Panc1 (cell line): Measurements from ENCODE around the gene CALB2. TPM values are rescaled to one million over a fixed set of nuclear protein-coding genes. Genes with fewer than 3 reads are reported as not detected.

Source experiments
- ATAC-seq: fragments of 200-7000 bp; cut with Tn5 transposase; 2 replicates; pipeline ENCODE4 v1.9.1; 2020; ENCODE audit warnings: mild to moderate bottlenecking, moderate library complexity
- BruUV-seq: library from RNA; stranded (reverse); fragments of 400-500 nt; replicated peaks from 2 replicates; lab custom pipeline; 2021; lab: Mats Ljungman, UMichigan
- CTCF ChIA-PET: fragments of 300-600 bp; sonication (Branson Sonifier 250); formaldehyde crosslinking; loops from one replicate; lab custom pipeline; 2022; ENCODE audit warnings: antibody characterized with exemption; lab: Charles Lee
- POLR2A ChIA-PET: fragments of 300-600 bp; sonication (Branson Sonifier 250); formaldehyde crosslinking; loops from one replicate; lab custom pipeline; 2022; ENCODE audit warnings: antibody characterized with exemption; lab: Charles Lee
- DNase-seq: peaks from one replicate; pipeline ENCODE4 v3.0.0-alpha.2; 2010; ENCODE audit warnings: low read depth, low spot score
- H3K27ac ChIP-seq: 2 replicates; pipeline ENCODE4 v1.5.1; 2011; ENCODE audit warnings: mild to moderate bottlenecking, low read length, inconsistent platforms
- H3K27me3 ChIP-seq: fragments of 200-500 bp; sonication (Bioruptor generic); 2 replicates; pipeline ENCODE4 v1.6.0; 2014; ENCODE audit warnings: low read length, inconsistent platforms; ENCODE audit not compliant: control insufficient read depth, insufficient read depth
- H3K36me3 ChIP-seq: fragments of 200-500 bp; sonication (Bioruptor generic); 2 replicates; pipeline ENCODE4 v1.5.1; 2014; ENCODE audit warnings: inconsistent platforms, mild to moderate bottlenecking, low read length, moderate library complexity; ENCODE audit not compliant: control insufficient read depth, insufficient read depth
- H3K4me1 ChIP-seq: 2 replicates; pipeline ENCODE4 v1.5.1; 2011; ENCODE audit warnings: inconsistent platforms, mild to moderate bottlenecking, low read length, moderate library complexity; ENCODE audit not compliant: control insufficient read depth, insufficient read depth
- H3K4me3 ChIP-seq, 2 experiments: 2 replicates each; pipeline ENCODE4 v1.5.1; 2011 to 2012; ENCODE audit warnings: low read depth in 2 of 2, low read length in 2 of 2, mild to moderate bottlenecking in 2 of 2, inconsistent platforms in 1 of 2, moderate library complexity in 1 of 2
- H3K9me3 ChIP-seq: fragments of 200-500 bp; sonication (Bioruptor generic); 2 replicates; pipeline ENCODE4 v1.5.1; 2014; ENCODE audit warnings: low read depth, mild to moderate bottlenecking, inconsistent platforms, low read length, moderate library complexity; ENCODE audit not compliant: control insufficient read depth, insufficient read depth
- POLR2AphosphoS5 ChIP-seq: IDR thresholded peaks from 2 replicates; pipeline ENCODE4 v1.6.1; 2012; ENCODE audit warnings: mild to moderate bottlenecking, low read depth, low read length, moderate library complexity
- SIN3A ChIP-seq: IDR thresholded peaks from 2 replicates; pipeline ENCODE4 v1.6.1; 2012; ENCODE audit warnings: low read depth, mild to moderate bottlenecking, low read length, moderate library complexity, borderline replicate concordance; ENCODE audit not compliant: insufficient read depth
- TCF7L2 ChIP-seq: IDR thresholded peaks from 2 replicates; pipeline ENCODE4 v1.6.1; 2011; ENCODE audit warnings: mild to moderate bottlenecking, low read depth, low read length, inconsistent platforms
- in situ Hi-C: cut with HindIII; loops from 2 replicates; pipeline ENCODE4 v1.10.0; 2016; ENCODE audit warnings: low sequenced_read_pairs, low pct_unique_long_range_greater_than_20kb
- intact Hi-C: fragments of 100-400 bp; cut with micrococcal nuclease; formaldehyde crosslinking; loops from one replicate; pipeline ENCODE4 v1.10.0; 2022; ENCODE audit not compliant: unreplicated experiment
- total RNA-seq: library from RNA; stranded (reverse); gene quantifications from one replicate; pipeline ENCODE4 v1.2.1, GENCODE V29; 2021; ENCODE audit not compliant: unreplicated experiment
- TF ChIP-seq, protein P1 (sequence below): fragments of 450-650 bp; IDR thresholded peaks from 2 replicates; pipeline ENCODE4 v1.5.1; 2017; ENCODE audit warnings: mild to moderate bottlenecking
- TF ChIP-seq, protein P2 (sequence below), 2 experiments: IDR thresholded peaks; 2 replicates each; pipeline ENCODE4 v1.6.1; 2011 to 2012; ENCODE audit warnings: low read depth in 2 of 2, control low read depth in 1 of 2, low read length in 1 of 2, mild to moderate bottlenecking in 1 of 2, moderate library complexity in 1 of 2; ENCODE audit not compliant: insufficient read depth in 1 of 2

CALB2 gene
- total RNA-seq, 1 experiment from 2014 or later: 0.59 TPM

DNA sequence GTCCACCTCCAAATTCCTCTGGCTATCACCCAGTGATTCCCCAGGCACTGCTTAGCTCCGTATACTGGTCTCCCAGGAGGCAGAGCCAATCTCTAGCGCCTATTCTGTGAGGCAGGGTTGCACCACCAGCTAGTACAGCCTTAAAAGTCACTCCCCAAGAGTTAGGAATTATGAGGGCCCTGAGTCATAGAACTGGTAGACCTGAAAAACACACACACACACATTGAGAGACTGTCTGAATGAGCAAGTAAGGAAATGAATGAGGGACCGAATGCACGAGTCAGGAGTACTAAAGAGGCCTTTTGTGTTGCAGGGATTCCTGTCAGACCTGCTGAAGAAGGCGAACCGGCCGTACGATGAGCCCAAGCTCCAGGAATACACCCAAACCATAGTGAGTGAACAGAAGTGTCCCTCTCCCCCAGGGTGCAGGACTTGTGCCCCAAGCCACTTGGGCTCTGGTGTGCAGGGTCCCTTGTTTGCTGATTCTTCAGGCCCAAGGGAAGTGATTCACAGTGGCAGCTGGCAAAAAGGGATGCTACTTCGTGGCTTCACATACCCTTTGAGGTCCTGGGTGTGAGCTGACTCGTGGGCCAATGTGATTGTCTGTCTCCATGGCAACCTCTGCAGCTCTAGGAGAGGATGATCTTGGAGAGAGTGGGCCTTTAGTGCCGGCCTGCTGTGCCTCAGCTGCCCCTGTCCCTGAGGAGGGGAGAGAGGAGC is 24.7 kb downstream of the CALB2 start:
- Histone ChIP-seq H3K27me3 (no peaks in the 10 kb centered on the region; the same call in 1 of the 2 replicates), H3K4me3 (no peak overlapping the region), H3K27ac (no peak overlapping the region), H3K9me3 (no peaks in the 10 kb centered on the region), H3K4me1 (no peaks in the 10 kb centered on the region), H3K36me3 (no peaks in the 10 kb centered on the region)
- intact Hi-C loops (no loop called here), in situ Hi-C loops (no loop called here)
- ATAC-seq (no peak), DNase-seq (no peak)
- no TSS peak for BruUV-seq
- TF ChIP-seq, protein P1, sequence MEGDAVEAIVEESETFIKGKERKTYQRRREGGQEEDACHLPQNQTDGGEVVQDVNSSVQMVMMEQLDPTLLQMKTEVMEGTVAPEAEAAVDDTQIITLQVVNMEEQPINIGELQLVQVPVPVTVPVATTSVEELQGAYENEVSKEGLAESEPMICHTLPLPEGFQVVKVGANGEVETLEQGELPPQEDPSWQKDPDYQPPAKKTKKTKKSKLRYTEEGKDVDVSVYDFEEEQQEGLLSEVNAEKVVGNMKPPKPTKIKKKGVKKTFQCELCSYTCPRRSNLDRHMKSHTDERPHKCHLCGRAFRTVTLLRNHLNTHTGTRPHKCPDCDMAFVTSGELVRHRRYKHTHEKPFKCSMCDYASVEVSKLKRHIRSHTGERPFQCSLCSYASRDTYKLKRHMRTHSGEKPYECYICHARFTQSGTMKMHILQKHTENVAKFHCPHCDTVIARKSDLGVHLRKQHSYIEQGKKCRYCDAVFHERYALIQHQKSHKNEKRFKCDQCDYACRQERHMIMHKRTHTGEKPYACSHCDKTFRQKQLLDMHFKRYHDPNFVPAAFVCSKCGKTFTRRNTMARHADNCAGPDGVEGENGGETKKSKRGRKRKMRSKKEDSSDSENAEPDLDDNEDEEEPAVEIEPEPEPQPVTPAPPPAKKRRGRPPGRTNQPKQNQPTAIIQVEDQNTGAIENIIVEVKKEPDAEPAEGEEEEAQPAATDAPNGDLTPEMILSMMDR: no peak
- TF ChIP-seq POLR2AphosphoS5: no peak
- no peak for TF ChIP-seq SIN3A
- TF ChIP-seq TCF7L2: no peak
- TF ChIP-seq, protein P2, sequence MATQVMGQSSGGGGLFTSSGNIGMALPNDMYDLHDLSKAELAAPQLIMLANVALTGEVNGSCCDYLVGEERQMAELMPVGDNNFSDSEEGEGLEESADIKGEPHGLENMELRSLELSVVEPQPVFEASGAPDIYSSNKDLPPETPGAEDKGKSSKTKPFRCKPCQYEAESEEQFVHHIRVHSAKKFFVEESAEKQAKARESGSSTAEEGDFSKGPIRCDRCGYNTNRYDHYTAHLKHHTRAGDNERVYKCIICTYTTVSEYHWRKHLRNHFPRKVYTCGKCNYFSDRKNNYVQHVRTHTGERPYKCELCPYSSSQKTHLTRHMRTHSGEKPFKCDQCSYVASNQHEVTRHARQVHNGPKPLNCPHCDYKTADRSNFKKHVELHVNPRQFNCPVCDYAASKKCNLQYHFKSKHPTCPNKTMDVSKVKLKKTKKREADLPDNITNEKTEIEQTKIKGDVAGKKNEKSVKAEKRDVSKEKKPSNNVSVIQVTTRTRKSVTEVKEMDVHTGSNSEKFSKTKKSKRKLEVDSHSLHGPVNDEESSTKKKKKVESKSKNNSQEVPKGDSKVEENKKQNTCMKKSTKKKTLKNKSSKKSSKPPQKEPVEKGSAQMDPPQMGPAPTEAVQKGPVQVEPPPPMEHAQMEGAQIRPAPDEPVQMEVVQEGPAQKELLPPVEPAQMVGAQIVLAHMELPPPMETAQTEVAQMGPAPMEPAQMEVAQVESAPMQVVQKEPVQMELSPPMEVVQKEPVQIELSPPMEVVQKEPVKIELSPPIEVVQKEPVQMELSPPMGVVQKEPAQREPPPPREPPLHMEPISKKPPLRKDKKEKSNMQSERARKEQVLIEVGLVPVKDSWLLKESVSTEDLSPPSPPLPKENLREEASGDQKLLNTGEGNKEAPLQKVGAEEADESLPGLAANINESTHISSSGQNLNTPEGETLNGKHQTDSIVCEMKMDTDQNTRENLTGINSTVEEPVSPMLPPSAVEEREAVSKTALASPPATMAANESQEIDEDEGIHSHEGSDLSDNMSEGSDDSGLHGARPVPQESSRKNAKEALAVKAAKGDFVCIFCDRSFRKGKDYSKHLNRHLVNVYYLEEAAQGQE (IDR thresholded peaks at IDR 0.05; ENCODE audit: insufficient read depth in 1 of 2, low read depth in 2 of 2, low read length in 1 of 2): no peak
- CTCF ChIA-PET: no interaction called here
- POLR2A ChIA-PET: interaction anchor here (0.6 kb wide), 1 partner anchor 16 kb away, joined by 5 read pairs; no protein-coding TSS in a partner anchor

DNA sequence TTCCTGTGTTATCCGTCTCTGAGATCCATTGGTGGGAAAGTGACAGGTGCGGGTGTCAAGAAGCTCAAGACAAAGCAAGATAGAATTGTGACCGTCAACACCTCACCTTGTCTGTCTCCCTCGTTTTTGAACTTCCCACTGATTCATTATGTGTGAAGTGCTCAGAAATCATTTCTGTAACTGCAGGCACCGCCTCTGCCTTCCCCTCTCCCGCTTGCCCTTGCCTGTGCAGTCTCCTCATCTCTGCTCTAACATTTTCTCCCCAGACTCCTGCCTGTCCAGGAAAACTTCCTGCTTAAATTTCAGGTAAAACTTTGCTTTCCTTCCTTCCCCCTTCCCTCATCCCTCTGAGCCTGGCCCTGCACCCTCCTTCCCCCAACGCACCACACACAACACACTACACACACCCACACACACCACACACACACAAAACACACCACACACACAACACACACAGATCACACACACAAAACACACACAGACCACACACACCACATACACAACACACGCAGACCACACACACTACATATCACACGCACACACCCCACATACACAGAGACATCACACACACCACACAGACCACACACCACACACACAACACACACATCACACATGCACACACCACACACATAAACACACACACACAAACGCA is 25.7 kb downstream of the CALB2 start:
- H3K9me3 ChIP-seq: no peaks in the 10 kb centered on the region
- H3K4me1 ChIP-seq: no peaks in the 10 kb centered on the region
- no peak overlapping the region for H3K27ac ChIP-seq
- POLR2A ChIA-PET: no interaction called here
- DNase-seq: no peak
- H3K4me3 ChIP-seq: no peak overlapping the region
- CTCF ChIA-PET: no interaction called here
- in situ Hi-C loops (no loop called here), intact Hi-C loops (no loop called here)
- no peaks in the 10 kb centered on the region for H3K36me3 ChIP-seq
- TF ChIP-seq SIN3A: no peak
- no peaks in the 10 kb centered on the region; the same call in 1 of the 2 replicates for H3K27me3 ChIP-seq
- no TSS peak for BruUV-seq
- ATAC-seq: no peak
